Lower leg skin (tissue), 3 donors: ENCODE measurements around the gene TBC1D22A.

Experiments
- CTCF ChIP-seq, 3 donors: fragments of 450-650 bp; IDR thresholded peaks; one replicate each; pipeline ENCODE4 v1.5.1; 2016; ENCODE audit warnings: antibody characterized with exemption in 3 of 3, mild to moderate bottlenecking in 3 of 3, moderate library complexity in 2 of 3
- POLR2A ChIP-seq, 2 donors: fragments of 450-650 bp; IDR thresholded peaks; one replicate each; pipeline ENCODE4 v1.6.1; 2016 to 2017; ENCODE audit warnings: antibody characterized with exemption in 2 of 2, mild to moderate bottlenecking in 1 of 2, moderate library complexity in 1 of 2

DNA sequence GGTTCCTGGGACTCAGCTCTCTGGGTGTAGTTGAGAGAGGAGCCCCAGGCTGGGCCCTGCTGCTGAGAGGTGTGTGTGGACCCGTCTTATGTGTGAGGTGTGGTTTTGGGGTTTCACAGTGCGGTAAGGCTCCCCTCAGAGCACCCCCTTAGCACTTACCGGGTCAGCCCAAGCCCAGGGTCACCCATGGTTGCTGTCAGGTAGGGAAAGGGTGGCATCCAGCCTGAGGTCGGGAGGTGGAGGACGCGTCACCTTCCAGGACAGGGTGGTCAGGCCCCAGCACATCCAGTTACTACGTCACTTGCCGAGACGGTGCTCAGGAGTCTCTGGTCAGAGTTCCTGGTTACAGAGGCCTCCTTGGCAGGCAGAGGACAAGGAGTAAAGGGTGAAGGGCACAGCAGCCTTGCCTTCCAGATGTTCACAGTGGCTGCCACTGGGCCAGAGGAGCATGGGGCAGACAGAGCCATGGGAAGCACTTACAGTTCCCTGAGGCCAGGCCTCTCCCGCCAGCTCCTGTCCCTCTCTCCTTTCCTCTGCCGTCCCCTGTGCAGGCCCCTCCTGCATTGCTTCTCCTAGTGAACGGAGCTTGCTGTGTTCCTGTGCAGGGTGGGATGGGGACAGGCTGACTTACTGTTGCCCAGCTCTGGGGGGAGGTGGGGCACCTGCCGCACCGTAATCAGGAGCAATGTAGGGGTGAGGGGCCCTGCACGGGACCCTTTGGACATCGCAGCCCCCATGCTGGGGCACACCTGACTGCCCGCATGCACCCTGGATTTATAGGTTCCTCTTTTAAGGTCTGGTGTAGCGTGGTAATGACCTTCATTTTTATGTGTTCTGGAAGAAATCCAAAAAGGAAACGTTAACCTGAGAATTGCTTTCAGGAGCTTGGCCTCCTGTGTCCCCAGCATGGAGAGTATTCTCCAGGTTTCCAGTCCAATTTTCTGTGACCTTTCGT is 285.9 kb downstream of the TBC1D22A start:
- no peak for TF ChIP-seq CTCF (IDR thresholded peaks at IDR 0.05)
- TF ChIP-seq POLR2A (IDR thresholded peaks at IDR 0.05): no peak
